ENCODE data around the gene SH2D3C. TPM values are rescaled to one million over a fixed set of nuclear protein-coding genes. Genes with fewer than 3 reads are reported as not detected.

The SH2D3C gene
- total and polyA plus RNA-seq, 10 of the 15 experiments (the other 5 are each of a cell fraction or from before 2014, with no cell fraction given) = 1.2 to 23.5 (median 16.2) TPM

- no peak for DNase-seq (ENCODE audit: low read depth, low spot score)
- WGBS (ENCODE audit: insufficient coverage, insufficient replicate concordance, low lambda C conversion rate, missing lambda C conversion rate) = 2% methylated on average over 8 of the region's 11 CpGs
- CTCF ChIA-PET = interaction anchor here (0.6 to 1.8 kb wide), 4 partner anchors 12 to 73 kb away, joined by 4 to 7 read pairs (median 6); partner anchors contain the start of gene TOR2A
- intact Hi-C loops (cut with micrococcal nuclease; ENCODE audit: unreplicated experiment) = no loop called here
- in situ Hi-C loops (cut with MboI) = no loop called here
- no peaks in the 10 kb centered on the region for H3K27me3 ChIP-seq (replicated peaks in 1 of 2; ENCODE audit: control insufficient read depth in 2 of 2, insufficient read depth in 2 of 2, low read length in 1 of 2)
- peak overlapping the region; percentile 8; the same call in 1 of the 2 replicates for H3K9ac ChIP-seq (ENCODE audit: control insufficient read depth, insufficient read depth, low read length)
- H3K4me3 ChIP-seq = no peak overlapping the region
- H3K79me2 ChIP-seq (ENCODE audit: control insufficient read depth, insufficient read depth, low read length) = no peaks in the 10 kb centered on the region
- H3K9me3 ChIP-seq (replicated peaks; ENCODE audit: control insufficient read depth, insufficient read depth, low read length) = no peaks in the 10 kb centered on the region
- BruUV-seq (replicated peaks) = no TSS peak
- POLR2A ChIA-PET = interaction anchor here (0.6 to 1.7 kb wide), 5 partner anchors 9 to 121 kb away, joined by 3 to 5 read pairs (median 4); no protein-coding TSS in a partner anchor
- RAD21 ChIA-PET (ENCODE audit: unreplicated experiment) = interaction anchor here (0.6 kb wide), 2 partner anchors 12 to 123 kb away, joined by 3 to 5 read pairs; no protein-coding TSS in a partner anchor
- no peak for FAIRE-seq
- peaks cover 23% of the 10 kb centered on the region for H3K4me1 ChIP-seq (ENCODE audit: control insufficient read depth, insufficient read depth, low read length)
- peak overlapping the region; percentile 36 for H3K4me2 ChIP-seq (ENCODE audit: control insufficient read depth, insufficient read depth)
- no peaks in the 10 kb centered on the region for H4K20me1 ChIP-seq (ENCODE audit: control insufficient read depth, insufficient read depth)
- ATAC-seq = peak; percentile 51
- no peak overlapping the region; the same call in none of the 2 replicates for H3K27ac ChIP-seq (ENCODE audit: control insufficient read depth, insufficient read depth)
- SMC1A ChIA-PET (ENCODE audit: uncharacterized antibody, unreplicated experiment) = interaction anchor here (1.1 to 1.2 kb wide), 2 partner anchors 35 to 108 kb away, joined by 3 read pairs; no protein-coding TSS in a partner anchor
- no peak overlapping the region; the same call in 1 of the 2 replicates for H2AFZ ChIP-seq (ENCODE audit: control insufficient read depth, low read depth, low read length)
- H3K36me3 ChIP-seq (ENCODE audit: control insufficient read depth in 2 of 2, insufficient read depth in 2 of 2, low read length in 1 of 2) = peaks cover 5% of the 10 kb centered on the region in 2 experiments; a peak in 2 of 4 replicates
- TF ChIP-seq ZNF384 (IDR thresholded peaks at IDR 0.05; ENCODE audit: borderline replicate concordance, low read depth, low read length) = peak; percentile 67
- TF ChIP-seq IKZF1 (conservative IDR thresholded peaks at IDR 0.05) = peak; percentile 80
- peak; percentile 71; the same call in 1 of the 2 replicates for TF ChIP-seq FOXM1 (IDR thresholded peaks at IDR 0.05; ENCODE audit: low read depth, low read length)
- 0 out of 2 replicates have a peak, but pooled peaks have one; percentile 19 for TF ChIP-seq TCF3 (IDR thresholded peaks at IDR 0.05; ENCODE audit: borderline replicate concordance, insufficient read depth, low read depth, low read length)
- peak; percentile 60 for TF ChIP-seq EED (IDR thresholded peaks at IDR 0.05; ENCODE audit: low read depth)
- TF ChIP-seq BCL11A (IDR thresholded peaks at IDR 0.05; ENCODE audit: low read depth, low read length) = no peak
- TF ChIP-seq RUNX3 (IDR thresholded peaks at IDR 0.05; ENCODE audit: low read length) = peak; percentile 90
- peak; percentile 9; the same call in 1 of the 2 replicates for TF ChIP-seq POLR2AphosphoS5 (IDR thresholded peaks at IDR 0.05; ENCODE audit: low read length)
- peak; percentile 67; the same call in 1 of the 2 replicates for TF ChIP-seq TCF12 (IDR thresholded peaks at IDR 0.05; ENCODE audit: low read depth, low read length)
- peak; percentile 21; the same call in 1 of the 2 replicates for TF ChIP-seq ZBED1 (IDR thresholded peaks at IDR 0.05; ENCODE audit: borderline replicate concordance)
- TF ChIP-seq RELB (IDR thresholded peaks at IDR 0.05; ENCODE audit: low read depth) = peak; percentile 78; the same call in 1 of the 2 replicates
- peak; percentile 27 for TF ChIP-seq MEF2B (IDR thresholded peaks at IDR 0.05; ENCODE audit: partially characterized antibody, poor library complexity, severe bottlenecking)
- TF ChIP-seq CBFB (IDR thresholded peaks at IDR 0.05; ENCODE audit: low read depth) = peak; percentile 11; the same call in 1 of the 2 replicates
- no peak for TF ChIP-seq PML (IDR thresholded peaks at IDR 0.05; ENCODE audit: low read length)
- peak; percentile 58 for TF ChIP-seq MEF2A (IDR thresholded peaks at IDR 0.05; ENCODE audit: insufficient read depth, low read depth, low read length)
- no peak for TF ChIP-seq SIX5 (IDR thresholded peaks at IDR 0.05; ENCODE audit: low read depth, low read length, severe bottlenecking)
- TF ChIP-seq PAX5 (IDR thresholded peaks at IDR 0.05; ENCODE audit: borderline replicate concordance, low read depth, low read length) = peak; percentile 48; the same call in 1 of the 2 replicates
- 0 out of 3 replicates have a peak, but pooled peaks of 1 of the 2 experiments have one; percentile 2 for TF ChIP-seq EGR1 (IDR thresholded peaks at IDR 0.05; ENCODE audit: borderline replicate concordance in 1 of 2, low read depth in 2 of 2, low read length in 2 of 2)
- peak; percentile 65; the same call in 1 of the 2 replicates for TF ChIP-seq NFIC (IDR thresholded peaks at IDR 0.05; ENCODE audit: low read depth, low read length)
- peak; percentile 74 to 83 for TF ChIP-seq IKZF2 (IDR thresholded peaks at IDR 0.05)
- TF ChIP-seq CREB1 (IDR thresholded peaks at IDR 0.05; ENCODE audit: low read depth) = 0 out of 2 replicates have a peak, but pooled peaks have one; percentile 17
- TF ChIP-seq GATAD2B (conservative IDR thresholded peaks at IDR 0.05; ENCODE audit: low read depth) = 0 out of 2 replicates have a peak, but pooled peaks have one; percentile 22
These were observed 18.4 kb upstream of the SH2D3C start for GRCh38 chr9:127796852-127797370.

Data from GM12878 (cell line).